SK-N-SH (cell line): ENCODE data around the gene RPH3AL.

Experiments used
- CHD2 ChIP-seq: fragments of 150-350 bp; IDR thresholded peaks from 2 replicates; pipeline ENCODE4 v1.6.1; 2018; ENCODE audit warnings: low read length; ENCODE audit not compliant: partially characterized antibody
- EP300 ChIP-seq, 2 experiments: IDR thresholded peaks; 2 replicates each; pipeline versions ENCODE4 v1.4.0 to v1.6.1; 2012; ENCODE audit warnings: borderline replicate concordance in 1 of 2, low read depth in 1 of 2, low read length in 1 of 2
- EZH2phosphoT487 ChIP-seq: fragments of 200-600 bp; sonication (generic); IDR thresholded peaks from 2 replicates; pipeline ENCODE4 v1.6.1; 2017; ENCODE audit warnings: low read depth, mixed run types, mild to moderate bottlenecking, antibody characterized with exemption, moderate library complexity, borderline replicate concordance
- FOSL2 ChIP-seq: IDR thresholded peaks from 2 replicates; pipeline ENCODE4 v1.4.0; 2012; ENCODE audit warnings: low read depth, mild to moderate bottlenecking, moderate library complexity, borderline replicate concordance
- GATA2 ChIP-seq: sonication (generic); formaldehyde crosslinking; IDR thresholded peaks from 2 replicates; pipeline ENCODE4 v1.5.0; 2020; ENCODE audit warnings: mild to moderate bottlenecking, missing genetic modification reagents
- MAX ChIP-seq: IDR thresholded peaks from 2 replicates; pipeline ENCODE4 v1.4.0; 2012; ENCODE audit warnings: low read depth
- NRF1 ChIP-seq: IDR thresholded peaks from 2 replicates; pipeline ENCODE4 v1.6.1; 2012; ENCODE audit warnings: low read depth, mild to moderate bottlenecking, low read length
- POLR2AphosphoS5 ChIP-seq: IDR thresholded peaks from 2 replicates; pipeline ENCODE4 v1.6.1; 2012; ENCODE audit warnings: low read depth, low read length
- RFX5 ChIP-seq: IDR thresholded peaks from 2 replicates; pipeline ENCODE4 v1.6.1; 2012; ENCODE audit warnings: mild to moderate bottlenecking, improper control_type of control experiment, low read length
- SIN3A ChIP-seq: IDR thresholded peaks from 2 replicates; pipeline ENCODE4 v1.6.1; 2012; ENCODE audit warnings: low read depth, mild to moderate bottlenecking, low read length, moderate library complexity, borderline replicate concordance
- TEAD4 ChIP-seq: IDR thresholded peaks from 2 replicates; pipeline ENCODE4 v1.4.0; 2012; ENCODE audit warnings: mild to moderate bottlenecking, borderline replicate concordance; ENCODE audit not compliant: insufficient read depth
- ZBTB33 ChIP-seq: IDR thresholded peaks from 2 replicates; pipeline ENCODE4 v1.4.0; 2012; ENCODE audit warnings: low read depth, borderline replicate concordance
- TF ChIP-seq, protein P1 (sequence below): fragments of 200-600 bp; sonication (generic); IDR thresholded peaks from 2 replicates; pipeline ENCODE4 v1.6.1; 2017; ENCODE audit warnings: antibody characterized with exemption, mild to moderate bottlenecking, moderate library complexity

DNA sequence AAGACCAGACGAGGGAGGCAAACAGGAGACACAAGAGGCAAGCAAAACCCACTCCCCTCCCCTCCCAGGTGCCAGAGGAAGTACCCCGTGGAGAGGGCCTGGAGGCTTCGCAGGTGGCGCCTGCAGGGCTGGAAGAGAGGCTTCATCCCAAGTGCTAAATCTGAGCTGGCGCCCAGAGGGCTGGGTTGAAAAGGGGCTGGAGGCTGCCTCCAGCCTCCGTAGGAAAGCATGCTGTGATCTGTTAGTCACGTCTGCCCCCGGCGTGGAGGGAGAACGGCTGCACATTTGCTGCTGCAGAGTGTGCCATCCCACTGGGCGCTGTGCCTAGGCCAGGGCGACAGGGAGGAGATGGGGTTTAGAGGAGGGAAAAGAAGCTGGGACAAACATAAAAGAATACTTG, 16.9 kb downstream of the RPH3AL start:
- TF ChIP-seq POLR2AphosphoS5: no peak
- no peak for TF ChIP-seq MAX
- TF ChIP-seq, protein P1, sequence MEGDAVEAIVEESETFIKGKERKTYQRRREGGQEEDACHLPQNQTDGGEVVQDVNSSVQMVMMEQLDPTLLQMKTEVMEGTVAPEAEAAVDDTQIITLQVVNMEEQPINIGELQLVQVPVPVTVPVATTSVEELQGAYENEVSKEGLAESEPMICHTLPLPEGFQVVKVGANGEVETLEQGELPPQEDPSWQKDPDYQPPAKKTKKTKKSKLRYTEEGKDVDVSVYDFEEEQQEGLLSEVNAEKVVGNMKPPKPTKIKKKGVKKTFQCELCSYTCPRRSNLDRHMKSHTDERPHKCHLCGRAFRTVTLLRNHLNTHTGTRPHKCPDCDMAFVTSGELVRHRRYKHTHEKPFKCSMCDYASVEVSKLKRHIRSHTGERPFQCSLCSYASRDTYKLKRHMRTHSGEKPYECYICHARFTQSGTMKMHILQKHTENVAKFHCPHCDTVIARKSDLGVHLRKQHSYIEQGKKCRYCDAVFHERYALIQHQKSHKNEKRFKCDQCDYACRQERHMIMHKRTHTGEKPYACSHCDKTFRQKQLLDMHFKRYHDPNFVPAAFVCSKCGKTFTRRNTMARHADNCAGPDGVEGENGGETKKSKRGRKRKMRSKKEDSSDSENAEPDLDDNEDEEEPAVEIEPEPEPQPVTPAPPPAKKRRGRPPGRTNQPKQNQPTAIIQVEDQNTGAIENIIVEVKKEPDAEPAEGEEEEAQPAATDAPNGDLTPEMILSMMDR: no peak
- TF ChIP-seq ZBTB33: no peak
- TF ChIP-seq GATA2 (CRISPR knock-in tag): no peak
- TF ChIP-seq EP300 (IDR thresholded peaks at IDR 0.05; ENCODE audit: borderline replicate concordance in 1 of 2, low read depth in 1 of 2, low read length in 1 of 2): no peak
- TF ChIP-seq FOSL2: no peak
- TF ChIP-seq EZH2phosphoT487: no peak
- TF ChIP-seq RFX5: no peak
- no peak for TF ChIP-seq CHD2
- TF ChIP-seq TEAD4: no peak
- TF ChIP-seq SIN3A: no peak
- TF ChIP-seq NRF1: no peak
